HEK293 (cell line): ENCODE results near the gene APLF.

Experiments used
- GFI1B ChIP-seq: fragments of 450-650 bp; formaldehyde crosslinking; IDR thresholded peaks from 2 replicates; pipeline ENCODE4 v1.5.1; 2016; ENCODE audit warnings: missing biosample characterization, missing genetic modification characterization
- MZF1 ChIP-seq: fragments of 450-650 bp; formaldehyde crosslinking; IDR thresholded peaks from 2 replicates; pipeline ENCODE4 v1.5.1; 2017; ENCODE audit warnings: missing biosample characterization, missing genetic modification characterization, borderline replicate concordance
- SP2 ChIP-seq: fragments of 450-650 bp; formaldehyde crosslinking; IDR thresholded peaks from 2 replicates; pipeline ENCODE4 v1.5.1; 2016; ENCODE audit warnings: missing biosample characterization, missing genetic modification characterization
- ZFHX2 ChIP-seq: fragments of 450-650 bp; formaldehyde crosslinking; conservative IDR thresholded peaks from 2 replicates; pipeline ENCODE4 v1.5.1; 2016; ENCODE audit warnings: missing biosample characterization, missing genetic modification characterization
- ZNF138 ChIP-seq: fragments of 450-650 bp; formaldehyde crosslinking; IDR thresholded peaks from 2 replicates; pipeline ENCODE4 v1.5.1; 2016; ENCODE audit warnings: missing biosample characterization, missing genetic modification characterization, borderline replicate concordance
- ZNF311 ChIP-seq: fragments of 450-650 bp; formaldehyde crosslinking; IDR thresholded peaks from 2 replicates; pipeline ENCODE4 v1.5.1; 2017; ENCODE audit warnings: missing biosample characterization, missing genetic modification characterization, borderline replicate concordance
- TF ChIP-seq, protein P1 (sequence below): fragments of 450-650 bp; formaldehyde crosslinking; IDR thresholded peaks from 2 replicates; pipeline ENCODE4 v1.5.1; 2016; ENCODE audit warnings: missing biosample characterization, missing genetic modification characterization

- TF ChIP-seq, protein P1, sequence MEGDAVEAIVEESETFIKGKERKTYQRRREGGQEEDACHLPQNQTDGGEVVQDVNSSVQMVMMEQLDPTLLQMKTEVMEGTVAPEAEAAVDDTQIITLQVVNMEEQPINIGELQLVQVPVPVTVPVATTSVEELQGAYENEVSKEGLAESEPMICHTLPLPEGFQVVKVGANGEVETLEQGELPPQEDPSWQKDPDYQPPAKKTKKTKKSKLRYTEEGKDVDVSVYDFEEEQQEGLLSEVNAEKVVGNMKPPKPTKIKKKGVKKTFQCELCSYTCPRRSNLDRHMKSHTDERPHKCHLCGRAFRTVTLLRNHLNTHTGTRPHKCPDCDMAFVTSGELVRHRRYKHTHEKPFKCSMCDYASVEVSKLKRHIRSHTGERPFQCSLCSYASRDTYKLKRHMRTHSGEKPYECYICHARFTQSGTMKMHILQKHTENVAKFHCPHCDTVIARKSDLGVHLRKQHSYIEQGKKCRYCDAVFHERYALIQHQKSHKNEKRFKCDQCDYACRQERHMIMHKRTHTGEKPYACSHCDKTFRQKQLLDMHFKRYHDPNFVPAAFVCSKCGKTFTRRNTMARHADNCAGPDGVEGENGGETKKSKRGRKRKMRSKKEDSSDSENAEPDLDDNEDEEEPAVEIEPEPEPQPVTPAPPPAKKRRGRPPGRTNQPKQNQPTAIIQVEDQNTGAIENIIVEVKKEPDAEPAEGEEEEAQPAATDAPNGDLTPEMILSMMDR (tag by site-specific recombination), result no peak
- TF ChIP-seq SP2 (tag by site-specific recombination) (no peak), MZF1 (tag by site-specific recombination) (no peak), ZFHX2 (tag by site-specific recombination) (no peak), ZNF138 (tag by site-specific recombination) (no peak), ZNF311 (tag by site-specific recombination) (no peak), GFI1B (no peak)
Observed at GRCh38 chr2:68564426-68564825, 97.0 kb downstream of the APLF start.
